PC-9 (cell line): ENCODE data around the gene PRICKLE3. TPM values are rescaled to one million over a fixed set of nuclear protein-coding genes. Genes with fewer than 3 reads are reported as not detected.

Source experiments
- BruUV-seq: library from RNA; stranded (reverse); fragments of 400-500 nt; replicated peaks from 2 replicates; lab custom pipeline; 2021; lab: Mats Ljungman, UMichigan
- CTCF ChIA-PET: fragments of 300-600 bp; sonication (Branson Sonifier 250); formaldehyde crosslinking; loops from one replicate; lab custom pipeline; 2022; ENCODE audit warnings: antibody characterized with exemption; lab: Charles Lee
- POLR2A ChIA-PET: fragments of 300-600 bp; sonication (Branson Sonifier 250); formaldehyde crosslinking; loops from one replicate; lab custom pipeline; 2022; ENCODE audit warnings: antibody characterized with exemption; ENCODE audit not compliant: unreplicated experiment; lab: Charles Lee
- DNase-seq, 2 experiments: peaks; one replicate each; pipeline versions ENCODE4 v3.0.0 to v3.0.0-alpha.2; 2015 to 2022; ENCODE audit warnings: mixed read lengths in 1 of 2
- H2AFZ ChIP-seq: fragments of 200-600 bp; sonication (generic); 2 replicates; pipeline ENCODE4 v1.8.1; 2017; ENCODE audit warnings: antibody characterized with exemption
- H3F3A ChIP-seq: fragments of 200-600 bp; sonication (generic); 2 replicates; pipeline ENCODE4 v1.8.1; 2017; ENCODE audit warnings: antibody characterized with exemption, mild to moderate bottlenecking, low read depth; ENCODE audit not compliant: insufficient read depth
- H3K27ac ChIP-seq: fragments of 200-600 bp; sonication (generic); 2 replicates; pipeline ENCODE4 v1.6.1; 2016; ENCODE audit warnings: mixed run types
- H3K27me3 ChIP-seq: fragments of 200-600 bp; sonication (generic); 2 replicates; pipeline ENCODE4 v1.6.1; 2016; ENCODE audit warnings: low read depth, mixed run types; ENCODE audit not compliant: insufficient read depth
- H3K36me3 ChIP-seq: fragments of 200-600 bp; sonication (generic); 2 replicates; pipeline ENCODE4 v1.6.1; 2016; ENCODE audit warnings: low read depth, mixed run types
- H3K4me1 ChIP-seq: fragments of 200-600 bp; sonication (generic); replicated peaks from 2 replicates; pipeline ENCODE4 v1.6.1; 2016; ENCODE audit warnings: mixed run types; ENCODE audit not compliant: insufficient read depth
- H3K4me2 ChIP-seq: fragments of 200-600 bp; sonication (generic); 2 replicates; pipeline ENCODE4 v1.6.1; 2017; ENCODE audit warnings: mixed run types
- H3K4me3 ChIP-seq: fragments of 200-600 bp; sonication (generic); 2 replicates; pipeline ENCODE4 v1.6.1; 2016; ENCODE audit warnings: mixed run types
- H3K79me2 ChIP-seq: fragments of 200-600 bp; sonication (generic); 2 replicates; pipeline ENCODE4 v1.6.1; 2017; ENCODE audit warnings: low read depth, mixed run types
- H3K9me2 ChIP-seq: fragments of 200-600 bp; sonication (generic); 2 replicates; pipeline ENCODE4 v1.8.1; 2017; ENCODE audit warnings: mild to moderate bottlenecking; ENCODE audit not compliant: insufficient read depth
- H3K9me3 ChIP-seq: fragments of 200-600 bp; sonication (generic); 2 replicates; pipeline ENCODE4 v1.8.1; 2016; ENCODE audit warnings: low read depth; ENCODE audit not compliant: insufficient read depth
- H4K20me1 ChIP-seq: fragments of 200-600 bp; sonication (generic); 2 replicates; pipeline ENCODE4 v1.8.1; 2017; ENCODE audit not compliant: insufficient read depth
- EZH2 ChIP-seq: fragments of 200-600 bp; sonication (generic); IDR thresholded peaks from 2 replicates; pipeline ENCODE4 v1.8.0; 2017; ENCODE audit warnings: antibody characterized with exemption, low read depth
- intact Hi-C: fragments of 100-400 bp; cut with micrococcal nuclease; formaldehyde crosslinking; loops from one replicate; pipeline ENCODE4 v1.10.0; 2022; ENCODE audit not compliant: unreplicated experiment
- total RNA-seq: library from RNA; stranded (reverse); gene quantifications from 2 replicates; pipeline ENCODE4 v1.2.3, GENCODE V29; 2021
- TF ChIP-seq, protein P1 (sequence below): fragments of 200-600 bp; sonication (generic); conservative IDR thresholded peaks from 2 replicates; pipeline ENCODE4 v1.6.1; 2017; ENCODE audit warnings: mixed run types, antibody characterized with exemption, mild to moderate bottlenecking, moderate library complexity

PRICKLE3 gene
- total RNA-seq, 1 experiment from 2014 or later = 13.5 TPM

DNA sequence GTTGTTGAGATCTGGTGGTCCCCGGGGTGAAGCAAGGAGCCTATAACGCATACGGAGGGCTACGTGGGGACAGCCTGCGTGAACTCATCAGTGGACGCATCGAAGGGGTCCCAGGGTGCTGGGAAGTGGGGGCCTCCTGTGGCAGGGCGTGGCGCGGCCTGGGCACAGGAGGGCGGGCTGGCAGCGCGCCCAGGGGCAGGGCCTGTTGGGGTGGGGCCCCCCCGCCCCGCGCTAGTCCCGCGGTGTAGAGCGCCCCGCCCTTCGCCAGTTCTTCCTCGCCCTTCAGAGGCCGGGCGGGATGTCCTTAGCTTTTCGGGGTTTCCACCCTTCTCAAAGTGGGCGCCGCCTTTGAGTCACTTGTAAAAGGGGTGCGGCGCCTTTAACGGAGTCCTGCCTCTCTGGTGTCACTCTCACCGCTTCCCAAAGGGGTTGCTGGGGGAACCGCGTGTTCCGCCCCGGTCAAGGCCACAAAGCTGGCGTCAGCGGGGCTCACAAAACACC is 13.8 kb downstream of the PRICKLE3 start:
- Histone ChIP-seq H2AFZ (no peak overlapping the region), H3K9me2 (no peaks in the 10 kb centered on the region), H4K20me1 (no peaks in the 10 kb centered on the region), H3K36me3 (no peaks in the 10 kb centered on the region), H3K4me3 (peak overlapping the region; percentile 56; the same call in 1 of the 2 replicates), H3K4me2 (peak overlapping the region; percentile 64), H3K27ac (no peak overlapping the region), H3K4me1 (no peaks in the 10 kb centered on the region), H3K79me2 (no peaks in the 10 kb centered on the region), H3K27me3 (no peaks in the 10 kb centered on the region), H3K9me3 (no peaks in the 10 kb centered on the region), H3F3A (no peaks in the 10 kb centered on the region)
- no TSS peak for BruUV-seq
- TF ChIP-seq, protein P1, sequence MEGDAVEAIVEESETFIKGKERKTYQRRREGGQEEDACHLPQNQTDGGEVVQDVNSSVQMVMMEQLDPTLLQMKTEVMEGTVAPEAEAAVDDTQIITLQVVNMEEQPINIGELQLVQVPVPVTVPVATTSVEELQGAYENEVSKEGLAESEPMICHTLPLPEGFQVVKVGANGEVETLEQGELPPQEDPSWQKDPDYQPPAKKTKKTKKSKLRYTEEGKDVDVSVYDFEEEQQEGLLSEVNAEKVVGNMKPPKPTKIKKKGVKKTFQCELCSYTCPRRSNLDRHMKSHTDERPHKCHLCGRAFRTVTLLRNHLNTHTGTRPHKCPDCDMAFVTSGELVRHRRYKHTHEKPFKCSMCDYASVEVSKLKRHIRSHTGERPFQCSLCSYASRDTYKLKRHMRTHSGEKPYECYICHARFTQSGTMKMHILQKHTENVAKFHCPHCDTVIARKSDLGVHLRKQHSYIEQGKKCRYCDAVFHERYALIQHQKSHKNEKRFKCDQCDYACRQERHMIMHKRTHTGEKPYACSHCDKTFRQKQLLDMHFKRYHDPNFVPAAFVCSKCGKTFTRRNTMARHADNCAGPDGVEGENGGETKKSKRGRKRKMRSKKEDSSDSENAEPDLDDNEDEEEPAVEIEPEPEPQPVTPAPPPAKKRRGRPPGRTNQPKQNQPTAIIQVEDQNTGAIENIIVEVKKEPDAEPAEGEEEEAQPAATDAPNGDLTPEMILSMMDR = no peak
- no peak for TF ChIP-seq EZH2
- POLR2A ChIA-PET = interaction anchor here (0.7 kb wide), 2 partner anchors 10 to 17 kb away, joined by 3 to 5 read pairs; partner anchors contain the start of gene MAGIX
- CTCF ChIA-PET = no interaction called here
- intact Hi-C loops = loop anchor here (5.0 kb wide), 1 partner anchor 50 kb away; the partner anchor contains the start of gene GPKOW
- DNase-seq = peak; percentile 57 to 63

DNA sequence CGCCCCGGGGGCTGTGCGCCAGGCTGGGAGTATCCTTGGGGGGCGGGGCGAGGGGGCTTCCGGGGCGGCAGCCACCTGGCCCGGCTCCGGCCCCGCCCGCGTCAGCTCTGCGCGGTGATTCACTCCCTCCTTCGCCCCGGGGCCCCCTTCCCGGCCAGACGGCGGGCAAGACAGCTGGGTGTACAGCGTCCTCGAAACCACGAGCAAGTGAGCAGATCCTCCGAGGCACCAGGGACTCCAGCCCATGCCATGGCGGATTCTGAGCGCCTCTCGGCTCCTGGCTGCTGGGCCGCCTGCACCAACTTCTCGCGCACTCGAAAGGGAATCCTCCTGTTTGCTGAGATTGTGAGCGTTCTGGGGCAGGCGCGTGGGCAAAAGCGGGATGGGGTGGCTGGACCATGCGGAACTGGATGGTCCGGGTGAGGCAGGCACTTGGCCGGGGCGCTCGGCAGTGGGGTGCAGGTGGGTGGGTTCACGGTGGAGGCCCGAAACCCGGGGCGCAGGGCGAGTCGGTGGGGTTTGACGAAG is 14.4 kb downstream of the PRICKLE3 start, which contains the start of gene PLP2:
Gene PLP2 (plus strand): TSS at position 147 of the 528 bp plus-strand sequence. CDS start 103 bp downstream, at position 250.
- Histone ChIP-seq H4K20me1 (no peaks in the 10 kb centered on the region), H3K4me3 (peak within 1 kb of the TSS; percentile 56; the same call in 1 of the 2 replicates), H3K4me1 (no peaks in the 10 kb centered on the region), H3K27ac (no peak within 1 kb of the TSS), H3K79me2 (no peaks in the 10 kb centered on the region), H3K9me2 (no peaks in the 10 kb centered on the region), H3K9me3 (no peaks in the 10 kb centered on the region), H3K27me3 (no peaks in the 10 kb centered on the region), H3K36me3 (no peaks in the 10 kb centered on the region), H3F3A (no peaks in the 10 kb centered on the region), H3K4me2 (peak within 1 kb of the TSS; percentile 64), H2AFZ (no peak within 1 kb of the TSS)
- CTCF ChIA-PET = no interaction called here
- intact Hi-C loops = loop anchor here (5.0 kb wide), 1 partner anchor 50 kb away; the partner anchor contains the start of gene GPKOW
- POLR2A ChIA-PET = no interaction called here
- no peak for TF ChIP-seq EZH2
- TF ChIP-seq, protein P1 = no peak
- BruUV-seq = TSS peak; percentile 26
- DNase-seq = peak; percentile 46 to 59

DNA sequence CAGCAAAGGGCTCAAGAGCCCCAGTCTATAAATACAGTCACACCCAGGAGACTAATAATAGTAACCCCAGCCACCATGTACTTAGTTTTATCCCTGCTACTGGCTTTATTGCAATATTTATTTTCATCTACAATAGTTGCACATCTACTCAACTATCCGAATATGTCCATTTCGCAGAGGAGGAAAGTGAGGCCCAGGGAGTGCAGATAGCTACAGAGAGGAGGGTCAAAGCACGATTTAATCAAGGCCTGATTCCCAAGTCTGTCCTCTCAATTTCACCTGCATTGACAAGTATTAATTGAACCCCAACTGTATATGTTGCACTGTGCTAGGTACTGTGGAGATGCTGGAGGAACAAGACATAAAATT is 18.4 kb downstream of the PRICKLE3 start:
- Histone ChIP-seq H2AFZ (no peak overlapping the region), H3K4me1 (no peaks in the 10 kb centered on the region), H3K27me3 (no peaks in the 10 kb centered on the region), H3F3A (no peaks in the 10 kb centered on the region), H3K9me2 (no peaks in the 10 kb centered on the region), H3K4me2 (no peak overlapping the region), H3K9me3 (no peaks in the 10 kb centered on the region), H3K36me3 (no peaks in the 10 kb centered on the region), H3K27ac (no peak overlapping the region), H4K20me1 (no peaks in the 10 kb centered on the region), H3K4me3 (no peak overlapping the region), H3K79me2 (no peaks in the 10 kb centered on the region)
- ChIA-PET POLR2A (interaction anchor here (0.6 kb wide), 1 partner anchor 22 kb away, joined by 12 read pairs; no protein-coding TSS in a partner anchor), CTCF (no interaction called here)
- TF ChIP-seq, protein P1 = no peak
- TF ChIP-seq EZH2 = no peak
- no peak for DNase-seq
- intact Hi-C loops = loop anchor here (2.0 kb wide), 1 partner anchor 17 kb away; no protein-coding TSS in a partner anchor
- no TSS peak for BruUV-seq
